ENCODE measurements around the gene PSORS1C1. TPM values are rescaled to one million over a fixed set of nuclear protein-coding genes. Genes with fewer than 3 reads are reported as not detected.

Gene PSORS1C1
- total and polyA plus RNA-seq, 2 donors (not counting 1 experiment from before 2014, with no cell fraction given): 0.40 to 0.66 TPM

GRCh38 chr6:31113861-31114540 lies 599 bp upstream of the PSORS1C1 start:
- Histone ChIP-seq H3K27me3 (ENCODE audit: control insufficient read depth, insufficient read depth, low read length) (peaks cover 13% of the 10 kb centered on the region), H3K9me3 (ENCODE audit: control insufficient read depth, insufficient read depth, low read depth, low read length) (no peaks in the 10 kb centered on the region), H3K27ac (ENCODE audit: insufficient read depth, low read length) (peak overlapping the region; percentile 31), H3K36me3 (ENCODE audit: control insufficient read depth, insufficient read depth, low read length) (no peaks in the 10 kb centered on the region), H4K20me1 (ENCODE audit: control insufficient read depth, extremely low read depth, insufficient read depth, low read length) (no peaks in the 10 kb centered on the region), H3K4me2 (ENCODE audit: extremely low read depth, insufficient read depth, low read length) (no peak overlapping the region), H2AFZ (ENCODE audit: low read length) (peak overlapping the region; percentile 53), H3K4me3 (replicated peaks in 1 of 4; ENCODE audit: control extremely low read depth in 1 of 4, insufficient read depth in 1 of 4, low read depth in 3 of 4, low read length in 4 of 4) (no peak overlapping the region), H3K9ac (ENCODE audit: insufficient read depth, low read length) (no peak overlapping the region), H3K79me2 (ENCODE audit: control insufficient read depth, insufficient read depth, low read length) (no peaks in the 10 kb centered on the region), H3K4me1 (ENCODE audit: control insufficient read depth, extremely low read depth, insufficient read depth, low read length) (peaks cover 19% of the 10 kb centered on the region)
- DNase-seq (ENCODE audit: low read depth in 2 of 2): peak; percentile 61 to 62
- no peak for TF ChIP-seq CTCF (conservative IDR thresholded peaks at IDR 0.05 in 1 of 2, IDR thresholded peaks at IDR 0.05 in 1 of 2; ENCODE audit: low read depth in 1 of 2, low read length in 2 of 2)
- TF ChIP-seq EZH2 (IDR thresholded peaks at IDR 0.05; ENCODE audit: low read length, missing control alignments): no peak

GRCh38 chr6:31114970-31115849 lies 610 bp downstream of the PSORS1C1 start:
- Histone ChIP-seq H3K79me2 (ENCODE audit: control insufficient read depth, insufficient read depth, low read length) (no peaks in the 10 kb centered on the region), H3K4me2 (ENCODE audit: extremely low read depth, insufficient read depth, low read length) (peak overlapping the region; percentile 51), H3K4me3 (replicated peaks in 1 of 4; ENCODE audit: control extremely low read depth in 1 of 4, insufficient read depth in 1 of 4, low read depth in 3 of 4, low read length in 4 of 4) (peak overlapping the region in 2 of 4 experiments; percentile 26 to 31), H3K4me1 (ENCODE audit: control insufficient read depth, extremely low read depth, insufficient read depth, low read length) (peaks cover 19% of the 10 kb centered on the region), H3K27ac (ENCODE audit: insufficient read depth, low read length) (peak overlapping the region; percentile 31), H3K9me3 (ENCODE audit: control insufficient read depth, insufficient read depth, low read depth, low read length) (no peaks in the 10 kb centered on the region), H3K36me3 (ENCODE audit: control insufficient read depth, insufficient read depth, low read length) (no peaks in the 10 kb centered on the region), H4K20me1 (ENCODE audit: control insufficient read depth, extremely low read depth, insufficient read depth, low read length) (no peaks in the 10 kb centered on the region), H3K9ac (ENCODE audit: insufficient read depth, low read length) (no peak overlapping the region), H3K27me3 (ENCODE audit: control insufficient read depth, insufficient read depth, low read length) (peaks cover 7% of the 10 kb centered on the region), H2AFZ (ENCODE audit: low read length) (no peak overlapping the region)
- TF ChIP-seq EZH2 (IDR thresholded peaks at IDR 0.05; ENCODE audit: low read length, missing control alignments) (no peak), CTCF (conservative IDR thresholded peaks at IDR 0.05 in 1 of 2, IDR thresholded peaks at IDR 0.05 in 1 of 2; ENCODE audit: low read depth in 1 of 2, low read length in 2 of 2) (peak; percentile 18 to 35)
- DNase-seq (ENCODE audit: low read depth in 2 of 2): peak; percentile 56 to 58

DNA sequence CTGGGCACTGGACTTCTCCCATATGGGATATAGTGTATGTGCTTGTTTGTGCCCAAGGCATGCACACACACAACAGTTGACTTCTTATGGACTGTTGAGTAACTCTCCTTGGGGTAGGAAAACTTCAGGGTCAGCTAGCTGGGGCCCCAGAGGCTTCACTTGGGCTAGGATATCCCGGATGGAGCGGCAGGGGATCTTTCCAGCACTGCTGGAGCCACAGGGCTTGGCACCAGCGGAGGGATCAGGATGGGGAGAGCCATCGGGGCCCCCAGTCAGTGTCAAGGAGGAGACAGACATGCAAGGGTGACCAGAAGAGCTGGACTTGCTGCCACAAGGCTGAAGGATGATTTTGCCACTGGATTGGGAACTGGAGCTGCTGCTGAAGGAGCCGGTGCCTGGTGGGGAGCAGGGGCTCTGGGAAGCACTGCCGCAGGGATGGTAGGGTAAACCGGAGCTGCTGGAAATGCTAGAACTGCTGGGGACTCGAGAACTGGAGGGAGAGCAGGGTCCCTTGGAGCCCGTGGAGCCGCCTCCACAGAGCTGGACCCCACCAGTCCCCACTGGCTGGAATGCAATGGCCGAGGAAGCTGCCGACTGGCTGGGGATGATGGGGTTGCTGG lies 1.5 kb downstream of the PSORS1C1 start:
- no peak overlapping the region for H3K4me2 ChIP-seq (ENCODE audit: extremely low read depth, insufficient read depth, low read length)
- no peak overlapping the region for H3K27ac ChIP-seq (ENCODE audit: insufficient read depth, low read length)

More for the DNA sequence above, 1.5 kb downstream of the PSORS1C1 start:
- Histone ChIP-seq H3K36me3 (ENCODE audit: control insufficient read depth, insufficient read depth, low read length) (no peaks in the 10 kb centered on the region), H3K4me1 (ENCODE audit: control insufficient read depth, extremely low read depth, insufficient read depth, low read length) (peaks cover 19% of the 10 kb centered on the region), H3K27me3 (ENCODE audit: control insufficient read depth, insufficient read depth, low read length) (peaks cover 3% of the 10 kb centered on the region), H2AFZ (ENCODE audit: low read length) (no peak overlapping the region), H3K4me3 (replicated peaks in 1 of 4; ENCODE audit: control extremely low read depth in 1 of 4, insufficient read depth in 1 of 4, low read depth in 3 of 4, low read length in 4 of 4) (no peak overlapping the region), H3K9ac (ENCODE audit: insufficient read depth, low read length) (no peak overlapping the region), H3K9me3 (ENCODE audit: control insufficient read depth, insufficient read depth, low read depth, low read length) (no peaks in the 10 kb centered on the region), H3K79me2 (ENCODE audit: control insufficient read depth, insufficient read depth, low read length) (no peaks in the 10 kb centered on the region), H4K20me1 (ENCODE audit: control insufficient read depth, extremely low read depth, insufficient read depth, low read length) (no peaks in the 10 kb centered on the region)
- TF ChIP-seq CTCF (conservative IDR thresholded peaks at IDR 0.05 in 1 of 2, IDR thresholded peaks at IDR 0.05 in 1 of 2; ENCODE audit: low read depth in 1 of 2, low read length in 2 of 2) (no peak), EZH2 (IDR thresholded peaks at IDR 0.05; ENCODE audit: low read length, missing control alignments) (no peak)
- DNase-seq (ENCODE audit: low read depth in 2 of 2): no peak
